ENCODE measurements around the gene PNMA8C. TPM values are rescaled to one million over a fixed set of nuclear protein-coding genes. Genes with fewer than 3 reads are reported as not detected.
"Not testable (repeated sequence)": the region's sequence is repeated elsewhere in the genome, so short reads cannot be mapped to it uniquely, and the experiment has no call there.

Gene PNMA8C
- total and polyA plus RNA-seq, 2 experiments from 2014 or later, result 0.20 to 0.69 TPM

DNA sequence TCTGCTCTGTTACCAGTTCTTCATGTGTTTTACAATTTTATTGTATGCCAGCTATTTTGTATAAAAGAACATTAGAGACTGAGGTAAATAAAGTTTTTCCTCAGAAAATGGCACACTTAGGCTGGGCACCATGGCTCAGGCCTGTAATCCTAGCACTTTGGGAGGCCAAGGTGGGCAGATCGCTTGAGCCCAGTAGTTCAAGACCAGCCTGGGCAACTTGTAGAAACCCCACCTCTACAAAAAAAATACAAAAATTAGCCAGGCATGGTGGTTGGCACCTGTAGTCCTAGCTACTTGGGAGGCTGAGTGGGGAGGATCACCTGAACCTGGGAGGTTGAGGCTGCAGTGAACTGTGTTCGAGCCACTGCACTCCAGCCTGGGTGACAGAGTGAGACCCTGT lies 47.4 kb downstream of the PNMA8C start:
- TF ChIP-seq CTCF (IDR thresholded peaks at IDR 0.05; ENCODE audit: low read depth, low read length), result no peak
- H3K27ac ChIP-seq, result no peak overlapping the region
- H3K9me3 ChIP-seq (ENCODE audit: low read depth), result no peaks in the 10 kb centered on the region
- H3K4me1 ChIP-seq (ENCODE audit: low read depth), result peaks cover 9% of the 10 kb centered on the region
- H3K36me3 ChIP-seq, result peaks cover 32% of the 10 kb centered on the region
- H3K4me3 ChIP-seq, result no peak overlapping the region
- no peaks in the 10 kb centered on the region for H3K27me3 ChIP-seq
- no peak for DNase-seq (ENCODE audit: low read depth in 1 of 2, low spot score in 1 of 2)

DNA sequence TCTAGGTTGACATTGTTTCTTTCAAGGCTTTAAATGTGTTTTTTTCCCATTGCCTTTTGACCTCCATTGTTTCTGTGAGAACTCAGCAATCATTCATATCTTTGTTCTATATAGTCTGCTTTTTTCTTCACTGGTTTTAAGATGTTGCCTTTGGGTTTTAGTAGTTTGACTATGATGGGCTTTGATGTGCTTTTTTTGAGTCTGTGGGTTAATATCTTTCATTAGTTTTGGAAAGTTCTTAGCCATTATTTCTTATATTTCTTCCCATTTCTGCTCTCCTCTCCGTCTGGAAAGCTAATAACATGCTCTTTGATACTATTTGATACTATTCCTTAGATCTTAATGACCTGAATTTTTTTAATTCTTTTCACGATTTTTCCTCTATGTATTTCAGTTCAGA lies 48.0 kb downstream of the PNMA8C start:
- H3K9me3 ChIP-seq (ENCODE audit: low read depth), result no peaks in the 10 kb centered on the region
- H3K27me3 ChIP-seq, result no peaks in the 10 kb centered on the region
- H3K4me1 ChIP-seq (ENCODE audit: low read depth), result peaks cover 9% of the 10 kb centered on the region
- H3K27ac ChIP-seq, result no peak overlapping the region
- DNase-seq (ENCODE audit: low read depth in 1 of 2, low spot score in 1 of 2), result no peak
- no peak overlapping the region for H3K4me3 ChIP-seq
- H3K36me3 ChIP-seq, result peaks cover 32% of the 10 kb centered on the region
- TF ChIP-seq CTCF (IDR thresholded peaks at IDR 0.05; ENCODE audit: low read depth, low read length), result no peak

DNA sequence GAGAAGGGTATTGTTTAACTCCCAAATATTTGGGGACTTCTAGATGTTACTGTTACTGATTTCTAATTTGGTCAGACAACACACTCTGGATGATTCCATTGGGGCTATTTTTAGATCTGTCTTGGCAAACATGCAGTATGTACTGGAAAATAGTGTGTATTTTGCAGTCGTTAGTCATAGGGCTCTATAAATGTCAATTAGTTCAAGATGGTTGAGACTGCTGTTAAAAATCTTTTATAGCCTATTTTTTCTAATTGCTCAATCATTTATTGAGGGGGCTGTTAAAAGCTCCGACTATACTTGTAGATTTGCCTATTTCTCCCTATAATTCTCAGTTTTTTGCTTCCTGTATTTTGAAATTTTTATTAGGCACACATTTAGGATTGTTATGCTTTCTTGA lies 50.5 kb downstream of the PNMA8C start:
- no peak for TF ChIP-seq CTCF (IDR thresholded peaks at IDR 0.05; ENCODE audit: low read depth, low read length)
- Histone ChIP-seq H3K4me1 (ENCODE audit: low read depth) (peaks cover 9% of the 10 kb centered on the region), H3K27me3 (no peaks in the 10 kb centered on the region), H3K9me3 (ENCODE audit: low read depth) (no peaks in the 10 kb centered on the region), H3K36me3 (peaks cover 23% of the 10 kb centered on the region), H3K27ac (no peak overlapping the region), H3K4me3 (peak overlapping the region; percentile 3)
- DNase-seq (ENCODE audit: low read depth in 1 of 2, low spot score in 1 of 2), result peak in 1 of 2 donors; percentile 64

DNA sequence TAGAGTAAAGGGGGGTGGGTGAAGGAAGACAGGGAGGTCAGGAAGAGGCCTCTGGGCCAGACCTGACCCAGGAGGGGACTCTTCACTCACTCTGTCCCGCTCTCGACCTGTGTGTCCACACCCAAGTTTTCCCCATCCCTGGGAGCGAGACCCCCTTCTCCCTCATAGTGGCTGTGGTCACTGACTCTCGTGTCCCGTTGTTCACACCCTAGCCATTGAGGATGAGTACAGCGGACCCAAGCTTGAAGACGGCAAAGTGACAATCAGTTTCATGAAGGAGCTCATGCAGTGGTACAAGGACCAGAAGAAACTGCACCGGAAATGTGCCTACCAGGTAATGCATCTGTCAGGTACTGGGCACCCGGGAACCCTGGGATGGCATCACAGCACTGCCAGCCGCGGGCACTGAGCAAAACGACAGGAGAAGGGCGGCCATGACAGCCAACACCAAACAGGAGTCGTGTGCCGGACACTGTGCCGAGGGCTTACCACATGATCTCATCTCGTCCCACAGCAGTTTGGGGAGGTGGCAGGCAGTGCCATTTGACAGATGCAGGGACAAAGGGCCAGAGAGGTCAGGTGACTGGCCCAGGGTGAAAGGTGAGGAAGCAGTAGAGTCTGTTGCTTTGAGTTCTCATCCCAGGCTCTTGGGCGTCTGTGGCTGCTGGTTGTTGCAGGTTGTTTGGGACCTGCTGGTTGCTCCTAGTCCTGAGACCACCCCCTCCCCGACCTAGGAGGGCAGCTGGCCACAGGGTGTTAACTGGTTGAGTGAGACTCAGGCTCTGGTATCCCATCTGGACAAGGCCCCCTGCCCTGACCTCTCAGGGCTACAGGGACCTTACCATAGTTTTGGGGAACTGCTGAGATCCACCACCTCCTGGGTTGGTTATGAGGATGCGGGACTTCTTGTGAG lies 52.2 kb downstream of the PNMA8C start:
- Histone ChIP-seq H3K9me3 (ENCODE audit: low read depth) (no peaks in the 10 kb centered on the region), H3K36me3 (peaks cover 14% of the 10 kb centered on the region), H3K27ac (no peak overlapping the region), H3K4me3 (no peak overlapping the region), H3K27me3 (no peaks in the 10 kb centered on the region), H3K4me1 (ENCODE audit: low read depth) (peaks cover 9% of the 10 kb centered on the region)
- TF ChIP-seq CTCF (IDR thresholded peaks at IDR 0.05; ENCODE audit: low read depth, low read length), result no peak
- no peak for DNase-seq (ENCODE audit: low read depth in 1 of 2, low spot score in 1 of 2)

- not testable (repeated sequence) for H3K27me3 ChIP-seq; DNase-seq (ENCODE audit: low read depth in 1 of 2, low spot score in 1 of 2); H3K4me3 ChIP-seq; H3K27ac ChIP-seq; H3K9me3 ChIP-seq (ENCODE audit: low read depth); H3K4me1 ChIP-seq (ENCODE audit: low read depth)
- H3K36me3 ChIP-seq, result peaks cover 13% of the 10 kb centered on the region
Observed at GRCh38 chr19:46375476-46376067, 53.2 kb downstream of the PNMA8C start.

Other genes starting within 250 kb of the PNMA8C start
- not detected in 2 replicates for gene IGFL1, start 199.2 kb downstream of the PNMA8C start, total RNA-seq
- gene IGFL1, start 199.2 kb downstream of the PNMA8C start, polyA plus RNA-seq, result not detected in 2 replicates
- gene HIF3A, start 131.9 kb downstream of the PNMA8C start, total RNA-seq, result 115 and 163 TPM in 2 replicates
- 122 and 170 TPM in 2 replicates for gene HIF3A, start 131.9 kb downstream of the PNMA8C start, polyA plus RNA-seq
- 109 and 130 TPM in 2 replicates for gene PPP5C, start 81.8 kb downstream of the PNMA8C start, total RNA-seq
- 120 and 123 TPM in 2 replicates for gene PPP5C, start 81.8 kb downstream of the PNMA8C start, polyA plus RNA-seq
- 91.7 and 127 TPM in 2 replicates for gene CCDC8, start 15.4 kb downstream of the PNMA8C start, total RNA-seq
- gene CCDC8, start 15.4 kb downstream of the PNMA8C start, polyA plus RNA-seq, result 74.0 and 92.9 TPM in 2 replicates
- 67.8 and 71.7 TPM in 2 replicates for gene PNMA8A, start 42.6 kb upstream of the PNMA8C start, total RNA-seq
- gene PNMA8A, start 42.6 kb upstream of the PNMA8C start, polyA plus RNA-seq, result 38.3 and 46.4 TPM in 2 replicates
- gene PNMA8B, start 66.9 kb upstream of the PNMA8C start, total RNA-seq, result 8.8 and 13.5 TPM in 2 replicates
- gene PNMA8B, start 66.9 kb upstream of the PNMA8C start, polyA plus RNA-seq, result 4.1 and 8.8 TPM in 2 replicates
- gene CALM3, start 172.4 kb upstream of the PNMA8C start, total RNA-seq, result 414 and 867 TPM in 2 replicates
- 412 and 576 TPM in 2 replicates for gene CALM3, start 172.4 kb upstream of the PNMA8C start, polyA plus RNA-seq
- 0.12 and 0.35 TPM in 2 replicates for gene PTGIR, start 196.2 kb upstream of the PNMA8C start, total RNA-seq
- gene PTGIR, start 196.2 kb upstream of the PNMA8C start, polyA plus RNA-seq, result 0.82 TPM in 1 of 2 replicates, not detected in the other
- gene GNG8, start 207.3 kb upstream of the PNMA8C start, total RNA-seq, result not detected in 2 replicates
- 6.8 and 16.2 TPM in 2 replicates for gene GNG8, start 207.3 kb upstream of the PNMA8C start, polyA plus RNA-seq
- gene DACT3, start 232.2 kb upstream of the PNMA8C start, total RNA-seq, result 115 and 142 TPM in 2 replicates
- gene DACT3, start 232.2 kb upstream of the PNMA8C start, polyA plus RNA-seq, result 107 and 153 TPM in 2 replicates

All from cardiac muscle cell (in vitro differentiated cells and primary cell).